ENCODE measurements around the gene NUP50.

NUP50 gene

GRCh38 chr22:45211435-45211834 is 47.7 kb downstream of the NUP50 start:
- no peak for DNase-seq

- no peak for DNase-seq
These were observed 48.1 kb downstream of the NUP50 start for GRCh38 chr22:45211848-45212247.

- DNase-seq: no peak
These were observed 48.6 kb downstream of the NUP50 start for GRCh38 chr22:45212306-45212709.

- no peak for DNase-seq
These were observed 49.4 kb downstream of the NUP50 start for GRCh38 chr22:45212992-45213751.

- no peak for DNase-seq
These were observed 52.6 kb downstream of the NUP50 start for GRCh38 chr22:45216133-45217003.

GRCh38 chr22:45217345-45217744 is 53.6 kb downstream of the NUP50 start:
- no peak for DNase-seq

- DNase-seq: no peak
These were observed 54.1 kb downstream of the NUP50 start for GRCh38 chr22:45217806-45218205.

- peak; percentile 22 for DNase-seq
These were observed 55.3 kb downstream of the NUP50 start for GRCh38 chr22:45218976-45219375.

GRCh38 chr22:45221201-45221600 is 57.5 kb downstream of the NUP50 start:
- DNase-seq: no peak

- DNase-seq: no peak
These were observed 59.8 kb downstream of the NUP50 start for GRCh38 chr22:45223304-45224117.

GRCh38 chr22:45224331-45224730 is 60.6 kb downstream of the NUP50 start:
- no peak for DNase-seq

- no peak for DNase-seq
These were observed 61.4 kb downstream of the NUP50 start for GRCh38 chr22:45224988-45225731.

GRCh38 chr22:45225732-45226502 is 62.2 kb downstream of the NUP50 start:
- DNase-seq: no peak

- peak; percentile 21 for DNase-seq
These were observed 62.9 kb downstream of the NUP50 start for GRCh38 chr22:45226503-45227186.

GRCh38 chr22:45227645-45228400 is 64.1 kb downstream of the NUP50 start:
- no peak for DNase-seq

GRCh38 chr22:45228401-45228754 is 64.7 kb downstream of the NUP50 start:
- DNase-seq: no peak

GRCh38 chr22:45229181-45229580 is 65.5 kb downstream of the NUP50 start:
- DNase-seq: no peak

- DNase-seq: no peak
These were observed 66.4 kb downstream of the NUP50 start for GRCh38 chr22:45230026-45230721.

GRCh38 chr22:45231293-45231692 is 67.6 kb downstream of the NUP50 start:
- no peak for DNase-seq

GRCh38 chr22:45233386-45233785 is 69.7 kb downstream of the NUP50 start:
- no peak for DNase-seq

All from NCI-H1694 (cell line).